Activated T-cell treated with anti-CD3 and anti-CD28 coated beads, Interleukin-2, amount 50 U/mL, for 1 hour (primary cell): Measurements from ENCODE around the gene LRMDA.
"Not testable (repeated sequence)": the region's sequence is repeated elsewhere in the genome, so short reads cannot be mapped to it uniquely, and the experiment has no call there.

Experiments
- DNase-seq: peaks from one replicate; pipeline ENCODE4 v3.0.0-alpha.2; 2020

Gene LRMDA

GRCh38 chr10:76115471-76116155, 684.2 kb downstream of the LRMDA start:
- no peak for DNase-seq

- DNase-seq: no peak
Measured at GRCh38 chr10:76116523-76116922, 685.1 kb downstream of the LRMDA start.

- DNase-seq: no peak
Measured at GRCh38 chr10:76117949-76118348, 686.5 kb downstream of the LRMDA start.

DNA sequence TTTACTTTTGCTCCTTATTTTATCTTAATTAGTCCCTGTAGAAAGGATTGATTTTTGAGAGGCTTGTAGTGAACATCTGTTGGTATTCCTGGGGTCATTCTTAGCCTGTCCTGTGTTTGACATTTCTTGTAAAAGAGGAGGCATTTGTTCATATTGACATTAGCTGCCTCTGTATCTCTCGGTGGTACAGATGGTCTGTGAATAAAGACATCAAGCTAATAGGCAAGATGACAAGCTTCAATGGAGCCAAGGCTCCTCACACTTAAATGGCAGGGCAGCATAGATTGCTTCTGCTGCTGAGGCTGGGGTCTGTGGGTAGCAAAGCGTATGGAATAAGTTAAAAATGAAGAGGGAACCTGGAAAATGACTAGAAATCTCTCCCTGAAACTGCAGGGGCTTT, 687.6 kb downstream of the LRMDA start:
- DNase-seq: no peak

- no peak for DNase-seq
Measured at GRCh38 chr10:76119515-76119914, 688.1 kb downstream of the LRMDA start.

DNA sequence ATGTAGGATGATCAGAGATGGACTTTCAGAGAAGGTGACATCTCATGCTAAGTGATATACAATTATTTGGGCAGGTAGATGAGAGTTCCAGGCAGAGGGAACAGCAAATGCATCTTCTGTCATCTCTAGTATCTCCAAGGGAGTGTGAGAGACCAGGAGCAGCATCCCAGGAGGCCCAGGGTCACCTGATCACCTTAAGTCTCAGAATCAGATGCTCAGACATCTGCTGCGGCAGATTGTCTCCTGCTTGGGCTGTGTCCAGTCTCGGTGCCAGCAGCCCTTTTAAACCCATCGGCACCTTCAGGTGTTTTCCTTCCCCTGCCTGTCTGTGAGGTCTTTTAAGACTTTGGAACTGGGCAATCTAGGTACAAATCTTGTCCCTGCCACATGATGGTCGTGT, 690.6 kb downstream of the LRMDA start:
- DNase-seq: no peak

DNA sequence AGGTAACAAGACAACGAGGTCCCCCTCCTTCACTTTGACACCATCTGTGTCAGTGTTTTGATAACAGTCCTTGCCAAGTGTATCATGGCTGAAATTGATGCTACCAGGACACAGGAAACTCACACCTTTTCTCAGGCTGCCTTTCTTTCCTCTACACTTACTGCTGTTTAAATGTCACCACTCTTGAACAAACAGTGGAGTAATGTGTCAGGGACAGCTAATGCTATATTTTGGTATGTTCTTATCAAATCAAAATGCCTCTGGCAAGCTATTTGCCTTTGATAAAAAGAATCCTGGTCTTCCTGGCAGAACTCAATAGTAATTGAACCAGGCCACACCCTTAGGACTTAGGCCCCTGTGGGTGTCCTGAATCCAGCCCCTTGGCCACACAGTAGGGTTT, 692.9 kb downstream of the LRMDA start:
- no peak for DNase-seq

DNA sequence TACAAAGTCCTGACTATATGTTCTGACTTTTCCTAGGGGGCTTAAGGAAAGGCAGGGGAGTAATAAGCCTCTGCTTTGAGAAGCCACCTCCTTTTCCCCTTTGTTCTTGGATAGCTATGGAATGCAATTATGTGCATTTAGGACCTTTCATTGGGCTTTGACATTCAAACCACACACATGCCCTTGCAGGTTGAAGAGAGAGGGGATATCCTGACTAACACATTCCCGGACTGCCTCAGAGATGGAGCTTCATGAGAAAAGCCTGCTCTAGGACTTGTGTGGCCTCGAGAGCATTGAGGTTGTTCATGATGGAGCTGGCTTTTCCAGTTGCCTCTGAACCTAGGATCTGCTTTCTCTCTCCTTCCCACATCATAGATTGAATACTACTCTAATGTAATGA, 694.5 kb downstream of the LRMDA start:
- no peak for DNase-seq

GRCh38 chr10:76126607-76127527, 695.4 kb downstream of the LRMDA start:
- no peak for DNase-seq

DNA sequence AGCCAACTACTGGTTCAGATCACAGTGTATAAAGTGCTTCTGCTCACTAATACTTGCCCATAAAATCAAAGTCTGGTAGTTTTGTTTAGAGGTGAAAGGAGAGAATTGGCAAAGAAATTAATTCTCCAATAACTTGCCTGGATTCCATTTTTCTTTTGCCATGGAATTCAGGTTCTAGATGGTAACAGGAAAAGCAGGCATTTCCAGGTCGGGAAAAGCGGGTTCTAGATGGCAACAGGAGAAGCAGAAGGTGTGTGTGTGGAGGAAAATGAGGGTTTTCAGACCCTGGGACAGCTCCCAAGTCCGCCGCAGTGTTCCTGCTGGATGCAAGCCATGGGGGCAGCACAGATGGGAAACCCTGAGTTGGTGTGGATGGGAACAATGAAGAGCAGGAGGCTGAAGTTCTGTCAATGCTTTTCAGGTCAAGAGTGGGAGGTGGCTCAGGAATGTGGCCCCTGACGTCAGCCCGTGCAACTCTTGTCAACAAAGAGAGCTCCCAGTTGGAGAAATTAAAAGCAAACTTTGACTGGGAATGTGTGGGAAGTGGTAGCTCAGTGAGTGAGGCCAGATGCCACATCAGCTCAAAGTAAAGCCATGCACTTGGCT, 696.7 kb downstream of the LRMDA start:
- no peak for DNase-seq

DNA sequence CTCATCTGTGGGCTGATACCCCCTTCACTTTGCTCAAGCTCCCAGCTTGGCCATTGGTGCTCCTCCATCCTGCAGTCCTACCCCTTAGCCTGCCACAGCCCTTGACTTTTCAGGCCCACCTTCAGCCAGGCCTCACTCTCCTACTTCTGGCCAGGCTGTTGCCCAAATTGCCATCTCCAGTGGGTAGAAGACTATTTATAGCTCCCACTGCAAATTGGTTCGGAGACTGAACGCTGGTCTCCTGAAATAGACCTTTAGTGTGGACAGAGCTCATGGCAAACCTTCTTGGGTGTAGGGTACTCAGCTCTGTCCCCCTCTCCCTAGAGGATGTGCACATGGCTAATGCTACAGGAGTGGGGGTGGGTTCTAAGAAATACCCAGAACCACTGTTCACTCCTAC, 697.8 kb downstream of the LRMDA start:
- no peak for DNase-seq

DNA sequence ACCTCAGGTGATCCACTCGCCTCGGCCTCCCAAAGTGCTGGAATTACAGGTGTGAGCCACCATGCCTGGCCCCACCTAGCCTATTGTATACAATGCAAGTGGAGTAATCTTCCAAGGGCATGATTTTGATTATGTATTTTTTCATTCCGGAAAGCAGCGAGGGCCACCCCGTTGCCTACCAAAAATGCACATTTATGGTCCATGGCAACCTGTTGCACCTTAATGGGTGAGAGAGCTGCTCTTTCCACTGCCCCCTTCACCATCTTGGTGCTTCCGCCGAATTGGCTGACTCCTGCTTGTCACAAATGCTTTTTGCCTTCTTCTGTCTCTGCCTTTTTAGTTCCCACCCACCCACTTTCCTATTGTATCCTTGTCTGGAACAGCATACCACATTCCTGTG, 699.5 kb downstream of the LRMDA start:
- no peak for DNase-seq

GRCh38 chr10:76133597-76134255, 702.3 kb downstream of the LRMDA start:
- DNase-seq: no peak

DNA sequence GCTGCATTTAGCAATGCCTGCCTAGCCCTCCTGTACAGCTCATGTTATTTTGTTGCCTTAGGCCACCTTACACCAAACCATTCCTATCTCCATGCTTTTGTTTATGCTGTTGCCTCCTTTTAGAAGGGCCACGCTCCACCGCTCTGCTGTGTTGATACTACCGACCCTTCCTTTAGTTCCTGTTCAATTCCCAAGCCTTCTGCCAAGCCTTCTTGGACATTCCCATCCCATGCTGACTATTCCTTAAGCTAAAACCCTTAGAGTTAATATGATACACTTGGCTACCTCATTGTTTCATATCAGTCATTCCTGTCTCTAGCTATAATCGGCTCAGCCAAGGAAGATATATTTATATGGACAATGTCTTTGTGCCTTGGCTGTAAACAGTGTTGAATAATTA, 705.5 kb downstream of the LRMDA start:
- DNase-seq: no peak

- no peak for DNase-seq
Measured at GRCh38 chr10:76138286-76138685, 706.9 kb downstream of the LRMDA start.

DNA sequence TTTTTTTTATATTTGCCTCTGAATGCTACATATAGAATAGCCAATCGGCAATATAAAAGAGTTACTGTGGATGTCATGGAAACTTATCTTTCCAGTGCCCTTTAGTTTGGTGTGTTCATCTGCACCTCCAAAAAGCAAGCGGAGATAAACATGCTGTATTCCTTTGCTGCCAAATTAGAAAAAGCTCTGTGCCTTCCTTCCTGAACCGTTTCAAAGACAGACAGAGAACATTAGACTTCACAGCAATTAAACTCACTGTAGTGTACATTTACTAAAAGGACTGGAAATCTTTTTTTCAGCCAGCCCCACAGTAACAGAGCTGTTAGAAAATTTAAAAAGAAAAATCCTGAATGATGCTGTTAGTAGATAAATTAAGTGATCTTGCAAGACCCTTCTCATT, 707.5 kb downstream of the LRMDA start:
- no peak for DNase-seq

DNA sequence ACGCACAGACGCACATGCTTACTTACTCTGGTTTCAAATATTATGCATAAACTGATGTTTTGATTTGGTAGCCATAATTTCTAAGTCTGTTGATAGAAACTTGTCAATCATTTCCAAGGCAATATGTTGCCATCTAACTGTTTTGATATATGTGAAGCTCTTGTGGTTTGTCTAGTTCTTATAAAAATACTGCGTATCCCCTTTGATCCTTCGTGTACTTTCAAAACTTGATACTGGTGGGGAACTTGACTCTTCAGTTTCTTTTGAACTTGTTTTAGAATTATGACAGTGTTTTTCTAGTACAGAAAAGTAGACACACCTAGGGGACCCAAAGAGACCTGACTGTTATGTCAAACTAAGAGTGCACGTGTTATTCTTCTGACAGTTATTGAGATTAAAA, 708.0 kb downstream of the LRMDA start:
- no peak for DNase-seq

DNA sequence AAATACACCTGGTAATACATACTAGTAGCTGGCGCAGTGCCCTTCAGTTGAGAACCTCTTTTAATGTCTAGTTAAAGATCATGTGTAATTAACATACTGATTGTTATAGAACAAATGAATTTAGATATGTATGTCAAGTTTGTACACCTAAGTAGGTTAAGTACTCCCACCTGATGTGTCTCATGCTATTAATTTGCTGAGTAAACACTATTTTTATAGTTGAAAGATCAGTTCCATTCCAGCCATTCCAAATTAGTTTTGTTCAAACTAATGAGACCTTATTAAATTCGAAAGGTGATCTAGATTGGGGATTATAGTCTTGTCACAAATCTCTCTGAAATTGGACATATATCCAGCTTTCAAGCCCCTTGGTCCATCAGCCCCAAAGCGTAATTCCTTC, 710.0 kb downstream of the LRMDA start:
- no peak for DNase-seq

- not testable (repeated sequence) for DNase-seq
Measured at GRCh38 chr10:76148217-76148616, 716.8 kb downstream of the LRMDA start.

- DNase-seq: no peak
Measured at GRCh38 chr10:76149182-76149581, 717.8 kb downstream of the LRMDA start.

DNA sequence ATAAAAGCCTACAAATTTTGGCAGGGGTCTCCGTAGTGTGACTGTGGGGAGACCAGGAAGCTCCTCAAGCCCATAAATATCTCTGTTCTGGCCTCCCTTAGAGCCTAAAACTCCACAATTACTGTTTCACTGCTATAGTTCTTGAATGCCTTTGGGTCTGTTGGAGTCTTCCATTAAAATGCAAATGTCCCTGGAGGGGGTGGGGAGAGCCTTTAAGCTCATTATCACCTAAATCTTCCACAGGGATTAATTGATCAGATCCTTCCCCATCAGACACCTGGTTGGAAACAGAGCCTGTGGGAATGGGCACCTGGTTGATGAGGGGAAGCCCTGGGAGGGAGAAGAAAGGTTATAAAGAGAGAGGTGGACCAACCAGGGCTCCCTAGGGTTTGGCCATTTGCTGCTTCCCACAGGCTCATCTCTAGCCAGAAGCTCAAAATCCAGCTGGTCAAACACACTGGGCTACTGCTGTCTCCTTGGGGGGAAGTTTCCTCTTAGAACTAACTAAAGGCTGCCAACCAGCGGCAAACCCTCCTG, 718.2 kb downstream of the LRMDA start:
- DNase-seq: no peak

- no peak for DNase-seq
Measured at GRCh38 chr10:76150139-76150875, 718.9 kb downstream of the LRMDA start.
